ENCODE data around the gene GNAT1. TPM values are rescaled to one million over a fixed set of nuclear protein-coding genes. Genes with fewer than 3 reads are reported as not detected.
A peak's percentile ranks its signal among the peaks of the same experiment; 100 is the strongest.

GNAT1 gene
- polyA plus RNA-seq, 1 donor (not counting 4 experiments of a cell fraction or from before 2014, with no cell fraction given): 0.12 TPM

DNA sequence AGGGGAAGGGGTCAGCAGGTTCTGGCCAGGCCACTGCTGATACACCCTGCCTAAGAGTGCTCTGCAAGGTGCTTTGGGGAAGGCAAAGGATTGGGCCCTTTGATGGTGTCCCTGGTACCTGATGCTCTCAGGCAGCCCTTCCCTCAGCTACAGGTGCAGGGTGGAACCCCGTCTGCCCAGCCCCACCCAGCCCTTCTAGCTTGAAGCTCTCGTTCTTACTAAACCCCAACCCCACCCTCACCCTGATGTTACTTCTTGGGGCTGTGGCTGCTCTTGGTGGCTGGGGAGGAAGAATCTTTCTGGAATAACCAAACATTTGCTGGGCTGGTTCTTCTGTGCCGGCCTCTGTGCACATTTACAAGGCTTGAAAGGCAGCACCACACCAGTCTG is 51.0 kb downstream of the GNAT1 start:
- peaks cover 3% of the 10 kb centered on the region for H3K9me1 ChIP-seq (ENCODE audit: control insufficient read depth, extremely low read depth, insufficient read depth, low read length)
- no peak overlapping the region for H3K4me3 ChIP-seq (ENCODE audit: control insufficient read depth in 2 of 3, extremely low read depth in 1 of 3, insufficient read depth in 2 of 3, low read depth in 1 of 3, low read length in 3 of 3)
- peak overlapping the region; percentile 62 for H3K27ac ChIP-seq (ENCODE audit: control insufficient read depth, insufficient read depth, low read length)
- no peak overlapping the region for H2AFZ ChIP-seq (ENCODE audit: control insufficient read depth, low read length)
- H3K79me2 ChIP-seq (ENCODE audit: control insufficient read depth, insufficient read depth, low read length): peaks cover 86% of the 10 kb centered on the region
- TF ChIP-seq, protein P1, sequence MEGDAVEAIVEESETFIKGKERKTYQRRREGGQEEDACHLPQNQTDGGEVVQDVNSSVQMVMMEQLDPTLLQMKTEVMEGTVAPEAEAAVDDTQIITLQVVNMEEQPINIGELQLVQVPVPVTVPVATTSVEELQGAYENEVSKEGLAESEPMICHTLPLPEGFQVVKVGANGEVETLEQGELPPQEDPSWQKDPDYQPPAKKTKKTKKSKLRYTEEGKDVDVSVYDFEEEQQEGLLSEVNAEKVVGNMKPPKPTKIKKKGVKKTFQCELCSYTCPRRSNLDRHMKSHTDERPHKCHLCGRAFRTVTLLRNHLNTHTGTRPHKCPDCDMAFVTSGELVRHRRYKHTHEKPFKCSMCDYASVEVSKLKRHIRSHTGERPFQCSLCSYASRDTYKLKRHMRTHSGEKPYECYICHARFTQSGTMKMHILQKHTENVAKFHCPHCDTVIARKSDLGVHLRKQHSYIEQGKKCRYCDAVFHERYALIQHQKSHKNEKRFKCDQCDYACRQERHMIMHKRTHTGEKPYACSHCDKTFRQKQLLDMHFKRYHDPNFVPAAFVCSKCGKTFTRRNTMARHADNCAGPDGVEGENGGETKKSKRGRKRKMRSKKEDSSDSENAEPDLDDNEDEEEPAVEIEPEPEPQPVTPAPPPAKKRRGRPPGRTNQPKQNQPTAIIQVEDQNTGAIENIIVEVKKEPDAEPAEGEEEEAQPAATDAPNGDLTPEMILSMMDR (optimal IDR thresholded peaks at IDR 0.05 in 1 of 3, IDR thresholded peaks at IDR 0.05 in 1 of 3, conservative IDR thresholded peaks at IDR 0.05 in 1 of 3; ENCODE audit: extremely low read depth in 1 of 3, insufficient read depth in 2 of 3, low read length in 3 of 3): no peak
- TF ChIP-seq EZH2 (IDR thresholded peaks at IDR 0.05; ENCODE audit: low read length): no peak
- H3K9me3 ChIP-seq (ENCODE audit: control insufficient read depth, low read depth, low read length): no peaks in the 10 kb centered on the region
- no peaks in the 10 kb centered on the region for H3K27me3 ChIP-seq (ENCODE audit: control insufficient read depth, extremely low read depth, insufficient read depth, low read length)
- FAIRE-seq (no peak), DNase-seq (ENCODE audit: low read depth, low spot score) (no peak)
- H3K4me2 ChIP-seq (ENCODE audit: control insufficient read depth, extremely low read depth, insufficient read depth, low read depth, low read length): no peak overlapping the region
- dilution Hi-C loops (cut with MboI; ENCODE audit: extremely low pct_ligation_motif_present, low sequenced_read_pairs): no loop called here
- H3K4me1 ChIP-seq (ENCODE audit: control insufficient read depth, extremely low read depth, insufficient read depth, low read length): peaks cover 69% of the 10 kb centered on the region
- peaks cover 18% of the 10 kb centered on the region for H4K20me1 ChIP-seq (ENCODE audit: control insufficient read depth, extremely low read depth, insufficient read depth, low read length)
- H3K36me3 ChIP-seq (ENCODE audit: control insufficient read depth in 2 of 2, extremely low read depth in 1 of 2, insufficient read depth in 2 of 2, low read length in 2 of 2): peaks cover 17 to 24% of the 10 kb centered on the region in 2 experiments
- no peak overlapping the region for H3K9ac ChIP-seq (ENCODE audit: control insufficient read depth, extremely low read depth, insufficient read depth, low read length)

DNA sequence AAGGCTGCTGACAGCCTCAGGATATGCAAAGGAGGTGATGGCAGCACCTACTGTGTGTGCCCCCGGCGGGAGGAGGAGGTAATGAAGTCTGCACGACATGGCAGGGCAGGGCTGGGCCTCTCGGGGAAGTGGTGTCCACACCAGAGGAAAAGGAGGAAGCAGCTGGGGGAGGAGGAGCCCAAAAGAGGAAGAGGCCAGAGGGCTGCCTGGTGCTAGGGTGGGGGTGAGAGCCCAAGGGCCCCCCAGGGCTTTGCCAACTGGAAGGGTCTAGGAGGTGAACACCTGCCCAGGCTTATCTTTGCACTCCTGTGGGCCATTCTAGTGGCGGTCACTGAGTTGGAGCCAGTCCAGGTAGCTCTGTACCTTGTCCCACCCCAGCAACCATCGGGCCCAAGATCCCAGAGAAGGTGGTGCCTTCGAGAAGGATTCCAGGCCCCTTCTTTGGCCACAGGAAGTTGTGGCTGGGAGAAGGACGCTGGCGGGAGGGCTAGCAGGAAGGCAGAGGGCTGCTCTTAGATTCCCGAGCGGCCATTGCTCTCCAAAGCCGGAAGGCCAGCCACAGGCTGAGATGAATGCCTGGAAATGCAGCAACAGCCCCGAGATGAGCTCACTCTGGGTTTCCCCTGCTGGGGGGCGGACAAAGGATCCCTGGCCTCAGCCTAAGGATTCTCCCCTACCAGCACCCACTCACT is 51.6 kb downstream of the GNAT1 start:
- TF ChIP-seq EZH2 (IDR thresholded peaks at IDR 0.05; ENCODE audit: low read length): no peak
- TF ChIP-seq, protein P1 (optimal IDR thresholded peaks at IDR 0.05 in 1 of 3, IDR thresholded peaks at IDR 0.05 in 1 of 3, conservative IDR thresholded peaks at IDR 0.05 in 1 of 3; ENCODE audit: extremely low read depth in 1 of 3, insufficient read depth in 2 of 3, low read length in 3 of 3): no peak
- Histone ChIP-seq H3K4me2 (ENCODE audit: control insufficient read depth, extremely low read depth, insufficient read depth, low read depth, low read length) (no peak overlapping the region), H3K27me3 (ENCODE audit: control insufficient read depth, extremely low read depth, insufficient read depth, low read length) (no peaks in the 10 kb centered on the region), H3K36me3 (ENCODE audit: control insufficient read depth in 2 of 2, extremely low read depth in 1 of 2, insufficient read depth in 2 of 2, low read length in 2 of 2) (peaks cover 20 to 28% of the 10 kb centered on the region in 2 experiments), H2AFZ (ENCODE audit: control insufficient read depth, low read length) (no peak overlapping the region), H3K9me3 (ENCODE audit: control insufficient read depth, low read depth, low read length) (no peaks in the 10 kb centered on the region), H3K4me3 (ENCODE audit: control insufficient read depth in 2 of 3, extremely low read depth in 1 of 3, insufficient read depth in 2 of 3, low read depth in 1 of 3, low read length in 3 of 3) (no peak overlapping the region), H3K79me2 (ENCODE audit: control insufficient read depth, insufficient read depth, low read length) (peaks cover 85% of the 10 kb centered on the region), H4K20me1 (ENCODE audit: control insufficient read depth, extremely low read depth, insufficient read depth, low read length) (peaks cover 18% of the 10 kb centered on the region), H3K9me1 (ENCODE audit: control insufficient read depth, extremely low read depth, insufficient read depth, low read length) (peaks cover 3% of the 10 kb centered on the region), H3K4me1 (ENCODE audit: control insufficient read depth, extremely low read depth, insufficient read depth, low read length) (peaks cover 71% of the 10 kb centered on the region), H3K27ac (ENCODE audit: control insufficient read depth, insufficient read depth, low read length) (peak overlapping the region; percentile 62), H3K9ac (ENCODE audit: control insufficient read depth, extremely low read depth, insufficient read depth, low read length) (peak overlapping the region; percentile 28)
- FAIRE-seq (no peak), DNase-seq (ENCODE audit: low read depth, low spot score) (no peak)
- dilution Hi-C loops (cut with MboI; ENCODE audit: extremely low pct_ligation_motif_present, low sequenced_read_pairs): no loop called here
